HG03378 (cell line): ENCODE results near the gene STIM2.
A peak's percentile ranks its signal among the peaks of the same experiment; 100 is the strongest.
"Not testable (repeated sequence)": the region's sequence is repeated elsewhere in the genome, so short reads cannot be mapped to it uniquely, and the experiment has no call there.

Source experiments
- ATAC-seq: cut with Tn5 transposase; IDR thresholded peaks from one replicate; pipeline ENCODE4 v1.9.1; 2021; ENCODE audit warnings: mild to moderate bottlenecking, moderate library complexity; ENCODE audit not compliant: unreplicated experiment

STIM2 gene

DNA sequence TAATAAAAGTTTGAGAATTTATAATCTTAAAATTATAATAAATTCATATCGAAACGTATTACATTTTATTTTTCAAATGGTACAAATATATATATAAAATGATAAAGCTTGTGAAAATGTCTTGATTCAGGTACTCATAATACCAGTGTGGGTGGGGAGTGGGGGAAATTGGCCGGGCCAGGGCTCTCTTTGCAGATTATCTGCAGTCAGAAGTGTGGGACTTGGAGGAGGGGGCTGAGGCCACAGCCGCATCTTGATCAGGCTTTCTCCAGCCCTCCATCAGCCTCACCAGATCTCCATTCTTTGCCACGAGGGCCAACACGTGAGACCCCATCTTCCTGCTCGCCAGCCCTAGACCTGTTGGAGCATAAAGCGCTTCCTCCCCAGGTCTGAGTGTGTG lies 86.7 kb downstream of the STIM2 start:
- no peak for ATAC-seq

DNA sequence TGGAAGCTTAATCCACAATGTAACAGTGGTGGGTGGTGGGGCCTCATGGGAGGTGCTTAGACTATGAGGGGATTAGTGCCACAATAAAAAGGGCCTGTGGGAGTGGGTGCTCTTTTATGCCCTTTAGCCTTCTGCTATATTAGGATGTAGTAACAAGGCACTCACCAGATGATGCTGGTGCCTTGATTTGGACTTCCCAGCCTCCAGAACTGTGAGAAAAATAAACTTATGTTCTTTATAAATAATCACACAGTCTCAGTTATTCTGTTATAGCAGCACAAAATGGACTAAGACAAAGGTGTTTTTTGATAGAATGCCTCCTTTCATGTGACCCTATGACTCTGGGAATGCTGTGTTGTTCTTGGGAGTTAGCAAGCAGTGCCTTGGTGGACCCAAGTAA lies 89.8 kb downstream of the STIM2 start:
- no peak for ATAC-seq

DNA sequence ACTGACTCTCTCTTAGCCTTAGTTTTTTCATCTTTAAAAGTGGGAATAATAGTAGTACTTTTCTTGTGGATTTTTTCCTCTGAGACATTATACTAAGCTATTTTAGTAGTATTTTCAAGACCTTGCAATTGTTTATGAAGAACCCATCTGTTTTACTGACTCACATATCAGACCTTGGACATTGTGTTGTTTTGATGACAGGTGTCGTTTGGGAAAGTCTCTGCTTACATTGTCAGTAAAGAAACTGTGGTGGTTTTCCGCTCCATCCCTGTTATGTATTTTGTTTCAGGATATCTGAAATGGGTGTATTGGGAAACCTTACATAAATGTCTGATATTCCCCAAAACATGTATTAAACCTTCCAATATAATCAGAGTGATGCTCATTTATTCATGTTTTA lies 92.2 kb downstream of the STIM2 start:
- ATAC-seq, result no peak

DNA sequence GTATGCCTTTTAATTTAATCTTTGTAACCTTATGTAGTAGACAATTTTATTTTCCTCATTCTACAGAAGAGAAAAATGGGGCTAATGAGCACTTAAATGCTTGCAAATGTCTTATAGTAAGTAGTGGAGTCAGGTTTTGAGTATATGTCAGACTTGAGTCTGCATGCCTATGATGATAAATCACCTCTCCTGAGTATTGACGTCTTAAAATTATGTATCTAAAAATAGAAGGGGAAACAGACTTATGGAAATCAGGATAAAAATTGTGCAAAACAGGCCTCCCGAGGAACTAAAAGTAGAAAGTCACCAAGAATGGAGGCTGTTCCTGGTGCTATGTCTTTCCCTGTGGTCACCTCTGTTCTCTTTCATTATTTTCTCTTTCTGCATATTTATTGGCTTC lies 92.7 kb downstream of the STIM2 start:
- ATAC-seq, result no peak

DNA sequence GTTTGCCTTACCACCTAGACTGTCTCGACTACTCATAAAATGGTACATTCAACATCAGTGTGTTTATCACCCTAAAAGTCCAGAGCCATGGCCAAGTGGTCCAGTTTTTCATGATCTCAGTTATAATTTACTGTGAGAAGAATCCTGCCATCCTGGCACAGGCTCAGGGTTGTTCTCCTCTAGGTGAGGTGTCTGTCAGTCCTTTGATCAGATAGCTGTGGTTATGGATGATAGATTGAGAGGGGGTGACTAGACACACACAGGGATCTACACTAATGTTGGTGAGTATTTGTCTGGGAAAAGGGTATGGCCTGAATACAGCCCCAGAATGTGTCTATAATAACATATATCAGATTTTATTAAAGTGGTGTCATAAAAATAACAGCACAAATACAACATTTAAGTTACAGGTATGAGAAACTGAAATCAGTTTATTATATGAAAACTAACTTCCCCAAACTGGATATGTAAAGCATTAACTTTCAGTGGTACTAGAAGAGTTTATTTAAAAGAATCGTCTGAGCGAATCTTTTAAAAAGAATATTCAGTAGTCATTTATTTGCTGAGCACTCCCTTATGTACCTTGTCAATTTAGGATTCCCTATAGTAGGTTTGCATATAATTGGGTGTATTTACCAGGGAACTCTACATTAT lies 93.3 kb downstream of the STIM2 start:
- no peak for ATAC-seq

DNA sequence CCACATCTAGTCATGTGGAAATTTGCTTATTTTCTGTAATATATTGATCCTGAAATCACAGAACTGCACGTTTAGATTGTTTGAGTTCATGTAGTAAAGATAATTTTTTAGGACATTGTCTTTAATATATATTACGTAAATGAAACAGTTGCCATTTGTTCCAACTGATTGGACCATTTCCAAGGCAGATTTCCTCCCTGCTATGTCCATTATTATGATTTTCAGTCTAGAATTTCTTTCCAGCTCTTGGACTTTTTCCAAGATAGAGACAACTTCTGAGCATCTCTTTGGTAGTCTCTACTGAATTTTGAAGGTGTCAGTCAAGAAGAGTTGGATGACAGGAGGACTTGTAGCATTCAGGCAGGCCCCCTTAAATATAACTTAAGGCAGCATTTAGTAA lies 94.6 kb downstream of the STIM2 start:
- ATAC-seq, result no peak

DNA sequence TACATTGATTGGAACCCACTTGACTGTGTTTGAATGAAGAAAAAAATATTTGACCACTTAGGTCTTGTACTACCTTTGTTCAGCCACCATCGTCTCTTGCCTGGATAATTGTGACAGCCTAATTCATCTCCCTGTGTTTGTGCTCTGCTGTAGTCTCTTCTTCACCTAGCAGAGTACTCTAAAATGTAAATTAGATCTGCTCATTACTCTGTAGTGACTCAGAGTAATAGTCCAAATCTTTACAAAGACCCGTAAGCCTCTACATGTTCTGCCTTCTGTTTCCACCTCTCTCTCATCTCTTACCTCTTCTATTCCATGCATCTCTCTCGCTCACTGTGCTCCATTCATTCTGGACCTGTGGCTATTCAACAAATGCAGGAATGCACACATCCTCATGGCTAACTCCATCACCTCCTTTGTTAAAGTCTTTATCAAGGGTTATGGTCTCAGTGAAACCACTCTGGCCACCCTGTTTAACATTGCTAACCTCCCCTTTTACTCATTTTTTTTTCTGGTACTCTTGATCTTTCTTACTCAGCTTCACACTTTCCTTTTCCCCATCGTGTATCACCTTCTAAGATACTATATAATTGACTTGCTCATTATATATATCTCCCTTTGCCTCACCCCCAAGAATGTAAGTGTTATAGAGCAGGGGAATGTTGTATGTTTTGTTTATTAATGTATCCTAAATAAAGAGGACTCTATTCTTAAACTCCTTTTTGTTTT lies 98.4 kb downstream of the STIM2 start:
- no peak for ATAC-seq

DNA sequence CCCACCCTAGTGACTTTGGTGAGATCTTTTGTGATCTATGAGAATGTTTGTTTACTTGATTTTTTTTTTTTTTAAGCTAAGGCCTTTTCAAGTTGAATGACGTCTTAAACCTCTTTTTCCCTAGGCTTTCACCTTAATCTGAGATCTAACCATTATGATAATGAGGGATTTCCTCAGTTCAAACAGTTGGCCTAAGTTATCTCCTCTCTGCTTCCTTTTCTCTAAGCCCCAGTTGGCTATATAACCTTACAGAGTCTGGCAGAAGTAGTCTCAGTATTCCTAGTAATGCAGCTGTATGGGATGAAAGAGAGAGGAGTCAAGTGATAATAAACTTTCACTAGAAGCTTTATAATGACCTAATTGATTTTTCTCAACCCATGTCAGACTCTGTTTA lies 99.0 kb downstream of the STIM2 start:
- ATAC-seq, result no peak

DNA sequence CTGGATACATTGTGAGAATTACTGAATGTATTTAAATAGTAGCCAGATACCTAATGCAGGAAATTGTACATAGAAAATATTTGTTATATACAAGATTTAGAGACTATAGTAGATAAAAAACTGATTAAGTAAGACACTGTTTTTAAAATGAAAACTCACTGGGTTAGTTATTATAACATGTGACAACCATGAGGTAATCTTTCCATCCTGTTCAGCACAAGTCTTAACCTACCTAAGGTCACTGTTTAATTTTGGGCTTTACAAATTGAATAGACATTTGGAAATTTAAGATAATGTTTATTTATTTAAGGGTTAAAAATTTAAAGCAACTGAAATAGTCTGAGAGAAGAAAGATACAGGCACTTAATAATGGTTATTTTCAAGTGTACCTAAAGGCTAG lies 102.1 kb downstream of the STIM2 start:
- ATAC-seq, result no peak

DNA sequence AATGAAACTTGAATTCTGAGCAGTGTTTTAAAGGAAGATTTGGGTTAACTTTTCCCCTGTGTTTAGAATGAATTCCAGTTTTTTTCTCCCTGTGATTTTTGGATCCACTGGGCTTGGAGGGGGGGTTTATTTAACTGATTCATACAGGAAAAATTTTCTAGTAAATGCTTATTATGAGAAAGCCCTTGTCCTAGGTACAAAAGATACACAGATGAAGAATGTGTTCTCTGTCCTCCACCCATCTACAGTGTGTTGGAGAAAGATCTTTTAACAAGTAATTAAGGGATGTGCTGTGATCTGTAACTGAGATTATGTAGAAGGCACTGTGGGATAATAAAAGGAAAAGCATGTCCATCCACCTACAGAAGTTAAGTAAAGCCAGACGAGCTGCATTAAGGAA lies 103.9 kb downstream of the STIM2 start:
- no peak for ATAC-seq

DNA sequence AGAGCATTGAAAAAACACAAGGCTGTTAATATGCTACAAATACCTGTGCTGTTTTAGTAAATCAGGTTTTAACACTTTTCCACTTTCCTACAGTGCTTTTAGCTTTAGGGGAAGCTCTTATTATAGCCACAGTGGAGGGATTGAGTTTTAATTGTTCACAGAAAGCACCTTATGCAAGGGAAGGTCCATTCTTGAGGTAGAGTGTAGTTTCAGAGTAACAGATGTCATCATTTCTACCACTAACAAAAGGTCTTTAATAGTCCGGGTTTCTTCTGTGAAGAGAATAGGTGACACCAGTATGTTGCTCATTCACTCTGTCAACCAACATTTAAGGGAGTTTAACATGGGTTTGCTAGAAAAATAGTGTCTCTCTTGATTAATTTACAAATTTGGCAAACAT lies 104.4 kb downstream of the STIM2 start:
- ATAC-seq, result no peak

DNA sequence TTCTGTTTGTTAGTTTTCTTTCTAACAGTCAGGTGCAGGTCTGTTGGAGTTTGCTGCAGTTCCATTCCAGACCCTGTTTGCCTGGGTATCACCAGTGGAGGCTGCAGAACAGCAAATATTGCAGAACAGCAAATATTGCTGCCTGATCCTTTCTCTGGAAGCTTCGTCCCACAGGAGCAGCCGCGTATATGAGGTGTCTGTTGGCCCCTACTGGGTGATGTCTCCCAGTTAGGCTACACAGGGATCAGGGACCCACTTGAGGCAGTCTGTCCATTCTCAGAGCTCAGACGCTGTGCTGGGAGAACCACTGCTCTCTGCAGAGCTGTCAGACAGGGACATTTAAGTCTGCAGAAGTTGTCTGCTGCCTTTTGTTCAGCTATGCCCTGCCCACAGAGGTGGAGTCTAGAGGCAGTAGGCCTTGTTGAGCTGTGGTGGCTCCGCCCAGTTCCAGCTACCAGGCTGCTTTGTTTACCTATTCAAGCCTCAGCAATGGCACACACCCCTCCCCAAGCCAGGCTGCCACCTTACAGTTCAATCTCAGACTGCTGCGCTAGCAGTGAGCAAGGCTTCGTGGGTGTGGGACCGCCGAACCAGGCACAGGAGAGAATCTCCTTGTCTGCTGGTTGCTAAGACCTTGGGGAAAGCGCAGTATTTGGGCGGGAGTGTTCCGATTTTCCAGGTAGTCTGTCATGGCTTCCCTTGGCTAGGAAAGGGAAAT lies 115.0 kb downstream of the STIM2 start:
- not testable (repeated sequence) for ATAC-seq

DNA sequence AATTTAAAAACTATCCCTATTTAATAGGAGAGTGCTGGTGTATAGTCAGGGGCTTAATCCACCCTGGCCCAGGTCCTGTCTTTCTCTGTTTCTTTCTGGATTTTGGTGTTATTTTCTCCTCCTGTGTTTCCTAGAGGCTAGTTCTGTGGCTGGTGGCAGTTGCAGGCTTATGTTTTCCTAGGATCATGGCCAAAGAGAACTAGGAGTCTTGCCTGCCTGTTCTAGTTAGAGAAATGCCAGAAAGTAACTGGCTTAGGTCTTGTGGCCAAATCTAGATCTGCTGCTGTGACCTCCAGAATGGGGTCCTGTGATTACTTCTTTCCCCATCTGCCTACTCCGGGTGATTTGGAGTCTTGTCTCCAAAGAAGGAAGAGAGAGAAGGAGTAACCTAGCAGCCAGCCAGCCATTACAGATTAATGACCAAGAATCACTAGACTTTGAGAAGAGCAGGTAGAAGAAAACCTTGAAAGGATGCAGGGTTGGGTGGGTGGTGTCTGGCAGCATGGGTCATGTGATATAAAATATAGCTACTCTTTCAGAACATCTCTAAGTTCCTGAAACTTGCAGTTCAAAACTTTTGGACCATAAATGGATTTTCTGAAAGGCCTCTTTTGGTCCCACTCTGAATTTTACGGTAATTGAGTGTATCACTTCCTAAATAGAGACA lies 117.9 kb downstream of the STIM2 start:
- ATAC-seq, result no peak

DNA sequence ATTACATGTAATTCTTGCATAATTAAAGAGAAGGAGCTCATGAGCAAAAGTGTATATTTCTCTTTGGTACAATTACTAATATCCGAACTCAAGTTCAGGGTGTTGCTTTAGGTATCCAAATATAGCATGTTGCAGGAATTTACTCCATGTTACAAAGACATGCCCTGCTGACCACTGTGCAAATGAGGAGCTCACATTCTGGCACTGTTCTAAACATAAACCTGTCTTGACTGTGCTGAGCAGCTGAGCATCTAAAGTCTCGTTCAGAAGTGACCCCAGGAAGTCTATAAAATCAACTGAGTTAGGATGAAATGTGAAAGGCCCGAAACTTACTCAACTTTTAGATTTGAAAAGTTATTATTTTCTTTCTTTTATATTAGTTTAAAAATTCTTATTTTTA lies 124.3 kb downstream of the STIM2 start:
- no peak for ATAC-seq

DNA sequence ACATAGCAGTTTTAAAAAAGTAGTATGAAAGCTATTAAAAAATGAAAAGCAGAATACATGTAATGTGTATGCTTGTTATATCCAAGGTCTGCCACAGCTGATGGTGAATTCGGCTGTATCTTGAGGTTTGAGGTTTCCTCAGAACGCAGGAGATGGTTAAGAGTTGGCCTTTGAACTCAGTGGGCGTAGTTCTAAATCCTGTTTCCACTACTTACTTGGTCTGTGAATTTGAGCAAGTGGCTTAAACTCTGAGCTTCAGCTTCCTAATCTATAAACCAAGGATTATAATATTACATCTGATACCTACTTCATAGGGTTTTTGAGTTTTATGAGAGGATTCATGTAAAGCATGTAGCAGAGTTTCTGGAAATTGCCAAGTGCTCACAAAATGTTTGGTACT lies 125.2 kb downstream of the STIM2 start:
- peak; percentile 94 for ATAC-seq

DNA sequence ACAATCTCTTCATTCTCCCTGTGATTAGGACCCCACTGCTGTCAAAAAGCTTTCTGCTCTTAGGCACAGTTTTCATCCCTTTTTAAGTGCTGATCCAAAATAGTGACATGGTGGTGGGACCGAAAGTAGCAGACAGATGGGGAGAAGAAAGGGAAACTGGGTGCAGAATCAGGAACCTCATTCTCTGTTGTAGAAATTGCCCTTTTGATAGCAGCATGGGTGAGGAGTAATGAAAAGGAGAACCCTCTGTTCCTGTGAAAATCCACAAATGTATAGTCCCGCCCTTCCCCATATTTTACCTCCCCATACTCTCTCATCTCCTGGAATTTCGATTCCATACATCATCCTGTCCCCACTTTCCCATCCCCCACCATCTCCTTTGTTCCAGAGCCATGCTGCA lies 126.5 kb downstream of the STIM2 start:
- no peak for ATAC-seq

DNA sequence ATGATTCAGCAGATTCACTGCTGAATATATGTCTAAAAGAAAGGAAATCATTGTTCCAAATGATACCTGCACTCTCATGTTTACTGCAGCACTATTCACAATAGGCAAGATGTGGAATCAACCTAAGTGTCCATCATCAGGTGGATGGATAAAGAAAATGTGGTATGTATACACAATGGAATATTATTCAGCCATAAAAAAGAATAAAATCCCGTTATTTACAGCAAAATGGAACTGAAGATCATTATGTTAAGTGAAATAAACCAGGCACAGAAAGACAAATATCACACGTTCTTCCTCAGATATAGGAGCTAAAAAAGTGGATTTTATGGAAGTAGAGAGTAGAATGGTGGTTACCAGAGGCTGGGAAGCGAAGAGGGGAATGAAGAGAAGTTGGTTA lies 130.4 kb downstream of the STIM2 start:
- no peak for ATAC-seq

DNA sequence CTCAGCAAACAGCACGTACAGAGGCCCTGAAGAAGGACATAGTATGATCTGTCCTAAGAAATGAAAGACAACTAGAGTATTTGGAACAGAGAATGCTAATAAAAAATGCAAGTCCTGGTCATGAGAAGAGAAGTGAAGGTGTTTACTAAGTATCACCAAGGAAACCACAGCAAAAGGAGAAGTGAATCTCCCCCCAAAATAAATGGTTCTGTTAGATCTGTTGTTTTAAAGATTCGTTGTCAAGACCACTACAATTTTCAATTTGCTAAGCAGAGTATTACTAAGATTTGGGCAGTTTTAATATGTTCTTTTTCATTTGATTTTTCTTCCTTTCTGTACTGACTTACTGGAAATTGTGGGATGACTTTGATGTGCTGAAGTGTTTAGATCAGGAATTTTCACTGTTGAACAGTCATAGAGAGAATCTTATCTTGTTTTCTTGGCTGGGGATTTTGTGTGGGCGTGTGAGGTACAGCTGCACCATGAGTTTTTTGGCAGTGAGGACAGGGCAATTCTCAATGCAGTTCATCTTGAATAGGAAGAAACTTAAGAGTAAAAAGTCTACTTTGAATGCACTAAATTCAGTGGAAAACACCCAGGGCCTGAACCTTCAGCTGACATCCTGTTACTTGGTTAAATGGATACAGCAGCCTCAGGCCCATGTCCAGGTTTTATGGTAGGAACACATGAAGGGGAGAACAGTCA lies 132.2 kb downstream of the STIM2 start:
- peak; percentile 95 for ATAC-seq

DNA sequence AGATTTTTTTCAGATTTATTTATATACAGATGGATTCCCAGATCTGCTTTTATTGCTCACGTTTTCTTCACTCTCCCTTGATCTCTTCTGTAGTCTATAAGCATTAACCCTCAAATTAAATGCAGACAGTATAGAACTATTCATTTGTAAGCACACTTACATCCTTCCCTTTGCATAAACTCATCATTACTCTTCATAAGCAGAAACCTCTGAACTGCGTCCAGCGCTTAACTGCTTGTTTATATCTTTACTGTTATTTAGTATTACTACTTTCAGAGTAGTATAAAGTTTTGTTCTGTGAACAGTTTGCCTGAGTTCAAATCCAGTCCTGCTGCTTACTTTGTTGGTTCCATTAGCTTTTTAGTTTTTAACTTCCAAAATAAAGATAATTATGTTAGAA lies 132.9 kb downstream of the STIM2 start:
- no peak for ATAC-seq

DNA sequence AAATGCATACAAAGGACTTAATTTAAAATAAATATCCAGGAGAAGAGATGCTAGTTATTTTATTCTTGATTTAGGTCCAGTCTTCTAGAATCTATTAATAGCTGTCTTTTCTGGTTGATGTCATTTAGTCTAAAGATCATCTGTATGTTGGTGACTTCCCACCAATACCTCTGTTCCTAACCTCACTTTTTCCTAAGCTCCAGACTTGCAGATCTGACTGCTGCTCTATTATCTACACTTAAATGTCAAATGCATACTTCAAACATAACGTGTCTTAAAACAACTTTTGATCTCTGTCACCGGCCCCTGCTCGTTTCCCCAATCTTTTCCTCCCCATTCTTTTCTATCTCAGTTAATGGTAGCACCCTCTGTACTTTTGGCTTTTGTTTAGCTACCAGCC lies 133.3 kb downstream of the STIM2 start:
- no peak for ATAC-seq

DNA sequence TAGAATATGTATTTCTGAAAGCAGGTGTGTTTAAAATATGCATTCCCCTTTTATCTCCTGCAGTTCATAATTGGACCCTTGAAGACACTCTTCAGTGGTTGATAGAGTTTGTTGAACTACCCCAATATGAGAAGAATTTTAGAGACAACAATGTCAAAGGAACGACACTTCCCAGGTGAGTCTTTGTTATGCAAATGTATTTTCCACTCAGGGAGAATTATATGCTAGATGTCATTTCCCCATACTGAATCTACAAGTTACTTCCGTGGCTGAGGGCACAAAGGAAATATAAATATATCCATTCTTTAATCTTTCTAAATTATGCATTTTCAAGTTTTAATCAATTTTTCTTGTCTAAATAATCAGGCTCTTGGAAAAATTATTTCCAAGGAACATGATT lies 134.7 kb downstream of the STIM2 start:
- no peak for ATAC-seq
